ENCODE results near the gene ECM2. TPM values are rescaled to one million over a fixed set of nuclear protein-coding genes. Genes with fewer than 3 reads are reported as not detected.

The ECM2 gene
- polyA plus RNA-seq, 3 donors, result 13.0 to 18.3 (median 14.1) TPM

GRCh38 chr9:92507496-92507895 is 28.3 kb downstream of the ECM2 start:
- no peak for DNase-seq (ENCODE audit: extremely low read depth in 1 of 11, low read depth in 9 of 11, low spot score in 4 of 11)

GRCh38 chr9:92507005-92507404 is 28.8 kb downstream of the ECM2 start:
- DNase-seq (ENCODE audit: extremely low read depth in 1 of 11, low read depth in 9 of 11, low spot score in 4 of 11), result no peak

GRCh38 chr9:92506184-92506857 is 29.5 kb downstream of the ECM2 start:
- no peak for DNase-seq (ENCODE audit: extremely low read depth in 1 of 11, low read depth in 9 of 11, low spot score in 4 of 11)

- no peak for DNase-seq (ENCODE audit: extremely low read depth in 1 of 11, low read depth in 9 of 11, low spot score in 4 of 11)
Measured at GRCh38 chr9:92504881-92505280, 30.9 kb downstream of the ECM2 start.

- DNase-seq (ENCODE audit: extremely low read depth in 1 of 11, low read depth in 9 of 11, low spot score in 4 of 11), result no peak
Measured at GRCh38 chr9:92503156-92503555, 32.6 kb downstream of the ECM2 start.

- no peak for DNase-seq (ENCODE audit: extremely low read depth in 1 of 11, low read depth in 9 of 11, low spot score in 4 of 11)
Measured at GRCh38 chr9:92501671-92502393, 34.0 kb downstream of the ECM2 start.

- DNase-seq (ENCODE audit: extremely low read depth in 1 of 11, low read depth in 9 of 11, low spot score in 4 of 11), result no peak
Measured at GRCh38 chr9:92500725-92501124, 35.1 kb downstream of the ECM2 start.

- no peak for DNase-seq (ENCODE audit: extremely low read depth in 1 of 11, low read depth in 9 of 11, low spot score in 4 of 11)
Measured at GRCh38 chr9:92499701-92500100, 36.1 kb downstream of the ECM2 start.

GRCh38 chr9:92496396-92497176 is 39.2 kb downstream of the ECM2 start:
- DNase-seq (ENCODE audit: extremely low read depth in 1 of 11, low read depth in 9 of 11, low spot score in 4 of 11), result no peak

GRCh38 chr9:92494856-92495255 is 40.9 kb downstream of the ECM2 start:
- no peak for DNase-seq (ENCODE audit: extremely low read depth in 1 of 11, low read depth in 9 of 11, low spot score in 4 of 11)

- DNase-seq (ENCODE audit: extremely low read depth in 1 of 11, low read depth in 9 of 11, low spot score in 4 of 11), result no peak
Measured at GRCh38 chr9:92493749-92494387, 41.9 kb downstream of the ECM2 start.

GRCh38 chr9:92492781-92493401 is 42.9 kb downstream of the ECM2 start:
- no peak for DNase-seq (ENCODE audit: extremely low read depth in 1 of 11, low read depth in 9 of 11, low spot score in 4 of 11)

- DNase-seq (ENCODE audit: extremely low read depth in 1 of 11, low read depth in 9 of 11, low spot score in 4 of 11), result no peak
Measured at GRCh38 chr9:92488681-92489550, 46.9 kb downstream of the ECM2 start.

GRCh38 chr9:92486371-92486770 is 49.4 kb downstream of the ECM2 start:
- no peak for DNase-seq (ENCODE audit: extremely low read depth in 1 of 11, low read depth in 9 of 11, low spot score in 4 of 11)

- DNase-seq (ENCODE audit: extremely low read depth in 1 of 11, low read depth in 9 of 11, low spot score in 4 of 11), result no peak
Measured at GRCh38 chr9:92484563-92484962, 51.2 kb downstream of the ECM2 start.

- DNase-seq (ENCODE audit: extremely low read depth in 1 of 11, low read depth in 9 of 11, low spot score in 4 of 11), result no peak
Measured at GRCh38 chr9:92483627-92484545, 51.9 kb downstream of the ECM2 start.

- no peak for DNase-seq (ENCODE audit: extremely low read depth in 1 of 11, low read depth in 9 of 11, low spot score in 4 of 11)
Measured at GRCh38 chr9:92482805-92483204, 53.0 kb downstream of the ECM2 start.
